HepG2 (cell line): ENCODE measurements around the gene FNDC4. TPM values are rescaled to one million over a fixed set of nuclear protein-coding genes. Genes with fewer than 3 reads are reported as not detected.

ENCODE experiments used
- ATF5 ChIP-seq: sonication (generic); formaldehyde crosslinking; IDR thresholded peaks from 2 replicates; pipeline ENCODE4 v1.4.0; 2020; ENCODE audit warnings: mild to moderate bottlenecking, low read depth, missing genetic modification reagents
- BRF2 ChIP-seq: sonication (generic); formaldehyde crosslinking; IDR thresholded peaks from 2 replicates; pipeline ENCODE4 v1.8.1; 2022; ENCODE audit warnings: mild to moderate bottlenecking, missing genetic modification reagents
- MTF2 ChIP-seq: sonication (generic); formaldehyde crosslinking; IDR thresholded peaks from 2 replicates; pipeline ENCODE4 v1.5.0; 2020; ENCODE audit warnings: missing genetic modification reagents, borderline replicate concordance
- NKX3-1 ChIP-seq: sonication (generic); formaldehyde crosslinking; IDR thresholded peaks from 2 replicates; pipeline ENCODE4 v1.5.0; 2020; ENCODE audit warnings: missing genetic modification reagents
- ONECUT2 ChIP-seq: sonication (generic); formaldehyde crosslinking; IDR thresholded peaks from 2 replicates; pipeline ENCODE4 v1.4.0; 2020; ENCODE audit warnings: missing genetic modification reagents
- PRDM10 ChIP-seq: sonication (generic); formaldehyde crosslinking; IDR thresholded peaks from 2 replicates; pipeline ENCODE4 v1.4.0; 2020; ENCODE audit warnings: low read depth, missing genetic modification reagents
- PRPF4 ChIP-seq: fragments of 200-400 bp; formaldehyde crosslinking; IDR thresholded peaks from 2 replicates; pipeline ENCODE4 v1.6.1; 2016; ENCODE audit warnings: low read length, low read depth; ENCODE audit not compliant: poor library complexity, severe bottlenecking
- STAT6 ChIP-seq: sonication (generic); formaldehyde crosslinking; IDR thresholded peaks from 2 replicates; pipeline ENCODE4 v1.4.0; 2020; ENCODE audit warnings: missing genetic modification reagents, mild to moderate bottlenecking, borderline replicate concordance
- TBL1XR1 ChIP-seq: fragments of 150-350 bp; IDR thresholded peaks from 2 replicates; pipeline ENCODE4 v1.6.1; 2014; ENCODE audit warnings: borderline replicate concordance, low read length; ENCODE audit not compliant: partially characterized antibody
- TBX2 ChIP-seq: sonication (generic); formaldehyde crosslinking; IDR thresholded peaks from 2 replicates; pipeline ENCODE4 v1.5.0; 2020; ENCODE audit warnings: missing genetic modification reagents, mild to moderate bottlenecking, borderline replicate concordance
- TP53 ChIP-seq: sonication (generic); formaldehyde crosslinking; conservative IDR thresholded peaks from 2 replicates; pipeline ENCODE4 v1.4.0; 2020; ENCODE audit warnings: missing genetic modification reagents
- ZEB1 ChIP-seq: IDR thresholded peaks from 2 replicates; pipeline ENCODE4 v1.6.1; 2012; ENCODE audit warnings: mild to moderate bottlenecking, low read depth, inconsistent platforms; ENCODE audit not compliant: insufficient replicate concordance
- ZFP1 ChIP-seq: IDR thresholded peaks from 2 replicates; pipeline ENCODE4 v1.6.1; 2016
- ZNF17 ChIP-seq: sonication (generic); formaldehyde crosslinking; IDR thresholded peaks from 2 replicates; pipeline ENCODE4 v1.5.0; 2020; ENCODE audit warnings: mild to moderate bottlenecking, missing genetic modification reagents
- ZNF230 ChIP-seq: sonication (generic); formaldehyde crosslinking; IDR thresholded peaks from 2 replicates; pipeline ENCODE4 v1.4.0; 2020; ENCODE audit warnings: mild to moderate bottlenecking, missing genetic modification reagents
- ZNF232 ChIP-seq: sonication (generic); formaldehyde crosslinking; IDR thresholded peaks from 2 replicates; pipeline ENCODE4 v1.4.0; 2020; ENCODE audit warnings: missing genetic modification reagents, borderline replicate concordance
- ZNF549 ChIP-seq: sonication (generic); formaldehyde crosslinking; IDR thresholded peaks from 2 replicates; pipeline ENCODE4 v1.5.0; 2020; ENCODE audit warnings: missing genetic modification reagents
- ZNF550 ChIP-seq: sonication (generic); formaldehyde crosslinking; IDR thresholded peaks from 2 replicates; pipeline ENCODE4 v1.4.0; 2020; ENCODE audit warnings: mild to moderate bottlenecking, missing genetic modification reagents, borderline replicate concordance
- ZNF558 ChIP-seq: sonication (generic); formaldehyde crosslinking; IDR thresholded peaks from 2 replicates; pipeline ENCODE4 v1.9.0; 2022; ENCODE audit warnings: mild to moderate bottlenecking, missing genetic modification reagents, borderline replicate concordance
- ZNF569 ChIP-seq: sonication (generic); formaldehyde crosslinking; IDR thresholded peaks from 2 replicates; pipeline ENCODE4 v1.5.0; 2020; ENCODE audit warnings: mild to moderate bottlenecking, missing genetic modification reagents, moderate library complexity, borderline replicate concordance
- ZNF7 ChIP-seq: IDR thresholded peaks from 2 replicates; pipeline ENCODE4 v1.6.1; 2016; ENCODE audit warnings: missing biosample characterization, missing genetic modification reagents
- polyA plus RNA-seq, 8 experiments: library from polyadenylated mRNA; depleted of rRNA in 3 of 8; stranded (reverse) in 7 of 8; unstranded in 1 of 8; fragments of >200 nt; fragmentation: Illumina TruSeq in 4 of 8; extraction: Trizol in 4 of 8; gene quantifications; 2 replicates each; pipeline versions ENCODE4 v1.2.1 to v1.2.3, GENCODE V29; 2011 to 2016; ENCODE audit warnings: low read depth in 4 of 8, missing spikeins in 1 of 8, mixed read lengths in 1 of 8; ENCODE audit not compliant: insufficient read depth in 1 of 8
- total RNA-seq, 5 experiments: library from RNA; depleted of rRNA; stranded (reverse); fragments of >200 nt; fragmentation: Illumina TruSeq; extraction: Trizol; gene quantifications; 2 replicates each; pipeline ENCODE4 v1.2.3, GENCODE V29; 2016; ENCODE audit warnings: low read depth in 1 of 5

FNDC4 gene
- total and polyA plus RNA-seq, 2 of the 13 experiments (the other 11 are each of a cell fraction or from before 2014, with no cell fraction given): 9.0 to 17.4 TPM

- no peak for TF ChIP-seq PRPF4
- peak; percentile 45; the same call in 1 of the 2 replicates for TF ChIP-seq ZNF232 (CRISPR knock-in tag)
- no peak for TF ChIP-seq ZNF7
- TF ChIP-seq ATF5 (CRISPR knock-in tag): no peak; the same call in 1 of the 2 replicates
- no peak; the same call in 1 of the 2 replicates for TF ChIP-seq ZNF558
- TF ChIP-seq TBL1XR1: no peak
- TF ChIP-seq STAT6 (CRISPR knock-in tag): peak; percentile 81; the same call in 1 of the 2 replicates
- TF ChIP-seq ZNF230 (CRISPR knock-in tag): no peak
- peak; percentile 86 for TF ChIP-seq ZEB1
- no peak for TF ChIP-seq MTF2
- TF ChIP-seq BRF2 (CRISPR knock-in tag): no peak
- no peak for TF ChIP-seq ZNF550 (CRISPR knock-in tag)
- no peak for TF ChIP-seq TP53 (CRISPR knock-in tag)
- TF ChIP-seq ZNF569: no peak
- no peak; the same call in 1 of the 2 replicates for TF ChIP-seq ZFP1 (CRISPR knock-in tag)
- TF ChIP-seq NKX3-1 (CRISPR knock-in tag): no peak
- peak; percentile 46; the same call in 1 of the 2 replicates for TF ChIP-seq PRDM10 (CRISPR knock-in tag)
- no peak for TF ChIP-seq ZNF549 (CRISPR knock-in tag)
- TF ChIP-seq ONECUT2 (CRISPR knock-in tag): no peak
- TF ChIP-seq TBX2 (CRISPR knock-in tag): peak; percentile 78; the same call in 1 of the 2 replicates
- no peak for TF ChIP-seq ZNF17 (CRISPR knock-in tag)
Observed at GRCh38 chr2:27489498-27490397, 5.3 kb downstream of the FNDC4 start, which contains the start of gene IFT172 (continued).
